DOHH2 (cell line): ENCODE measurements around the gene TBX4.

ENCODE experiments used
- H3F3A ChIP-seq: fragments of 200-600 bp; sonication (generic), shearing (Covaris generic); 2 replicates; pipeline ENCODE4 v1.6.0; 2016; ENCODE audit warnings: antibody characterized with exemption, mild to moderate bottlenecking; ENCODE audit not compliant: control insufficient read depth, insufficient read depth
- H3K27ac ChIP-seq: fragments of 200-600 bp; sonication (generic); 2 replicates; pipeline ENCODE4 v1.5.1; 2014; ENCODE audit warnings: low read depth, mild to moderate bottlenecking, low read length, moderate library complexity
- H3K27me3 ChIP-seq: fragments of 200-600 bp; sonication (generic); 2 replicates; pipeline ENCODE4 v1.6.1; 2014; ENCODE audit warnings: mild to moderate bottlenecking, low read length, mixed read lengths; ENCODE audit not compliant: control insufficient read depth
- H3K36me3 ChIP-seq: fragments of 200-600 bp; sonication (generic); 2 replicates; pipeline ENCODE4 v1.6.1; 2014; ENCODE audit warnings: mild to moderate bottlenecking, low read length, moderate library complexity, mixed read lengths; ENCODE audit not compliant: control insufficient read depth
- H3K4me1 ChIP-seq: fragments of 200-600 bp; sonication (generic); 2 replicates; pipeline ENCODE4 v1.6.1; 2014; ENCODE audit warnings: mild to moderate bottlenecking, low read length, mixed read lengths; ENCODE audit not compliant: control insufficient read depth
- H3K4me2 ChIP-seq: fragments of 200-600 bp; sonication (generic); 2 replicates; pipeline ENCODE4 v1.6.0; 2014; ENCODE audit warnings: mild to moderate bottlenecking, low read length, moderate library complexity
- H3K4me3 ChIP-seq: fragments of 200-600 bp; sonication (generic); 2 replicates; pipeline ENCODE4 v1.5.1; 2014; ENCODE audit warnings: mild to moderate bottlenecking, low read length, mixed read lengths
- H3K79me2 ChIP-seq: fragments of 200-600 bp; sonication (generic); 2 replicates; pipeline ENCODE4 v1.6.1; 2014; ENCODE audit warnings: mild to moderate bottlenecking, low read length, mixed read lengths; ENCODE audit not compliant: control insufficient read depth
- H3K9me2 ChIP-seq: fragments of 200-600 bp; sonication (generic); replicated peaks from 2 replicates; pipeline ENCODE4 v1.6.1; 2014; ENCODE audit warnings: mild to moderate bottlenecking, low read length, mixed read lengths; ENCODE audit not compliant: control insufficient read depth
- H3K9me3 ChIP-seq: fragments of 200-600 bp; sonication (generic); 2 replicates; pipeline ENCODE4 v1.6.1; 2014; ENCODE audit warnings: antibody characterized with exemption, low read length, mixed read lengths; ENCODE audit not compliant: control insufficient read depth, insufficient read depth
- H4K20me1 ChIP-seq: fragments of 200-600 bp; sonication (generic); 2 replicates; pipeline ENCODE4 v1.6.0; 2014; ENCODE audit warnings: low read depth, mild to moderate bottlenecking, antibody characterized with exemption, low read length, moderate library complexity; ENCODE audit not compliant: control insufficient read depth, insufficient read depth
- CTCF ChIP-seq: fragments of 200-600 bp; sonication (generic); IDR thresholded peaks from one replicate; pipeline ENCODE4 v1.5.1; 2014; ENCODE audit warnings: antibody characterized with exemption, mild to moderate bottlenecking, low read depth, low read length; ENCODE audit not compliant: poor library complexity, severe bottlenecking
- EZH2phosphoT487 ChIP-seq: fragments of 200-600 bp; sonication (generic); IDR thresholded peaks from 2 replicates; pipeline ENCODE4 v1.6.1; 2017; ENCODE audit warnings: borderline replicate concordance, mild to moderate bottlenecking, antibody characterized with exemption, low read length, moderate library complexity, mixed read lengths

The TBX4 gene

GRCh38 chr17:61487989-61488595, 35.9 kb downstream of the TBX4 start:
- Histone ChIP-seq H3K4me3 (no peak overlapping the region), H3K27me3 (peaks cover 4% of the 10 kb centered on the region; the same call in 1 of the 2 replicates), H3K4me1 (no peaks in the 10 kb centered on the region), H3K79me2 (no peaks in the 10 kb centered on the region), H3K9me3 (no peaks in the 10 kb centered on the region), H3K27ac (no peak overlapping the region), H3K36me3 (no peaks in the 10 kb centered on the region), H4K20me1 (no peaks in the 10 kb centered on the region), H3K4me2 (no peak overlapping the region), H3F3A (no peaks in the 10 kb centered on the region), H3K9me2 (no peaks in the 10 kb centered on the region)
- no peak for TF ChIP-seq EZH2phosphoT487
- no peak for TF ChIP-seq CTCF

DNA sequence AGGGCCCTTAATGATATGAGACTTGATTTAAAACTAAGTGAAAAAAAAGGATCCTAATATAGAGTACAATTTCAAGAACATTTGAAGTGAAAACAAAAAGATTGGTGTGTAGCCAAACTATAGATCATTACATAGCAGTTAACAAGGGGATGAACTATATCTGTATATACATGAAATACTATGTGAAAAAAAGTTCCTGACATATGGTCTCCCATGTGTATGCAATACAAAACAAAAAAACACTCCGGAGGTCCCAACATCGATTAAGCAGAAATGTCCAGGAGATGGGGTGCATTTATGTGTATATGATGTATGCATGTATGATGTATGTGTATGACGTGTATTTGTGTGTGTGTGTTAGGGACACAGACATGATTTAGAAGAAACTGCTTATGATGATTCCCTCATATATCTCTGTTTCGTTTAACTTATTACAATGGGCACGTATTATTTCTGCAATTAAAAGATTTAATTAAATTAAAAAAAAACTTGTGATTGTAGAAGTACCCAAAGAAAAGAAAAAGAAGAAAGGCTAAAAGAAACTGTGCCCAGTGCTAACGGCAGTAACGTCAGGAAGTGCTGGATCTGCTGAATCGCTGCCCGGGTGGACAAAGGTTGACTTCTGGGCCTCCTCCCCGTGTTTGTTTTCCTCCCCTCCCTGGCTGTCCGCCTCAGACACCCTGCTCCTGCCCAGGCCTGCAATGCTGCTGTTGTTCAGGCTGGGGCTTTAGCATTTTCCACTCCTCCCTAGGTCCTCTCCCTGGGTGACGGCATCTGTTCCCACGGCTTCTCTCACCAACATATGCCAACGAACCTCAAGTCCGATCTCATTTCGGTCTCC, 36.9 kb downstream of the TBX4 start:
- Histone ChIP-seq H3K9me3 (no peaks in the 10 kb centered on the region), H3K27me3 (peaks cover 4% of the 10 kb centered on the region; the same call in 1 of the 2 replicates), H3K36me3 (no peaks in the 10 kb centered on the region), H3K4me1 (no peaks in the 10 kb centered on the region), H3F3A (no peaks in the 10 kb centered on the region), H3K9me2 (no peaks in the 10 kb centered on the region), H3K27ac (no peak overlapping the region), H3K4me2 (no peak overlapping the region), H3K79me2 (no peaks in the 10 kb centered on the region), H4K20me1 (no peaks in the 10 kb centered on the region), H3K4me3 (no peak overlapping the region)
- TF ChIP-seq EZH2phosphoT487: no peak
- TF ChIP-seq CTCF: no peak

GRCh38 chr17:61489719-61490490, 37.7 kb downstream of the TBX4 start:
- H3F3A ChIP-seq: no peaks in the 10 kb centered on the region
- no peaks in the 10 kb centered on the region for H3K4me1 ChIP-seq
- H3K36me3 ChIP-seq: no peaks in the 10 kb centered on the region
- H3K4me2 ChIP-seq: no peak overlapping the region
- no peaks in the 10 kb centered on the region for H4K20me1 ChIP-seq
- H3K9me2 ChIP-seq: no peaks in the 10 kb centered on the region
- H3K27me3 ChIP-seq: peaks cover 6% of the 10 kb centered on the region
- no peaks in the 10 kb centered on the region for H3K9me3 ChIP-seq
- H3K79me2 ChIP-seq: no peaks in the 10 kb centered on the region
- no peak for TF ChIP-seq EZH2phosphoT487
- no peak for TF ChIP-seq CTCF
- H3K27ac ChIP-seq: no peak overlapping the region
- H3K4me3 ChIP-seq: no peak overlapping the region
